ENCODE measurements around the gene CRHBP.

Gene CRHBP

GRCh38 chr5:77015938-77016569, 63.2 kb downstream of the CRHBP start:
- DNase-seq (ENCODE audit: low spot score), result no peak

- DNase-seq (ENCODE audit: low spot score), result no peak
Observed at GRCh38 chr5:77016962-77017361, 64.1 kb downstream of the CRHBP start.

- DNase-seq (ENCODE audit: low spot score), result no peak
Observed at GRCh38 chr5:77017668-77018067, 64.8 kb downstream of the CRHBP start.

Data from left forelimb (tissue), 1 donor.